ENCODE data around the gene LRRC59.
A peak's percentile ranks its signal among the peaks of the same experiment; 100 is the strongest.
"Not testable (repeated sequence)": the region's sequence is repeated elsewhere in the genome, so short reads cannot be mapped to it uniquely, and the experiment has no call there.

The LRRC59 gene

DNA sequence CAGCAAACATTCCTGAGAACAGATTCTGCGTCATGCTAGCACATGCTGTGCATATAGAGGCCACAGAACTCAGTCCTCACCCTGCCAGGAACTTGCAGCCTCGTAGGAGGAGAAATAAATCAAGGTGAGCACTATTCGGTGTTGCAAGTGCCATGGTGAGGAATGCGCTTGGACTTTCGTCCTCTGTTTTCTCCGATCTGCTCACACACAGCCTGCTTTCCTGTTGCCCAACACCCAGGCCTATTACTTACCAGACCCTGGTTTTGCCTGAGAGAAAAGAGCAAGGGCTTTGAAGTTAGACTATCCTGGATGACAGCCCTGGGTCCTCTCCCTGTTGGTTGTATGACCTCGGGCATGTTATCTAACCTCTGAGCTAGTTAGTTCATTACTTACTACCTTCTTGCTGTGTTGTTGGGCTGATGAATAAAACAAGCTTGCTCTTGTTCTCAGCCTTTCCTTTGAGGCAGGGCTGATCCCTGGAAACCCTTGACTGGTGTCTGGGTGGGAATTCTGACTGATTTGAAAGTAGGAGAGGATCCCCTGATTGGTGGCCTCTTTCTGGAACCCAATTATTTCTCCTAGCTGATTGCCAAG is 31.6 kb upstream of the LRRC59 start:
- TF ChIP-seq CTCF (IDR thresholded peaks at IDR 0.05; ENCODE audit: low read length, missing control alignments) = no peak

DNA sequence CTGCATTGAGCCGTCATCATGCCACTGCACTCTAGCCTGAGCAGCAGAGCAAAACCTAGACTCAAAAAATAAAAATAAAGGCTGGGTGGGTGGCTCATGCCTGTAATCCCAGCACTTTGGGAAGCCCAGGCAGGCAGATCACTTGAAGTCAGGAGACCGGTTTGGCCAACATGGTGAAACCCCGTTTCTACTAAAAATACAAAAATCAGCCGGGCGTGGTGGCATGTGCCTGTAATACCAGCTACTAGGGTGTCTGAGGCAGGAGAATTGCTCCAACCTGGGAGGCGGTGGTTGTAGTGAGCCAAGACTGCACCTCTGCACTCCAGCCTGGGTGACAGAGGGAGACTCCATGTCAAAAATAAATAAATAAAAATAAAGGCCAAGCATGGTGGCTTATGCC is 30.8 kb upstream of the LRRC59 start:
- DNase-seq (ENCODE audit: low read depth); H3K4me3 ChIP-seq (replicated peaks; ENCODE audit: low read depth, low read length): not testable (repeated sequence)

More for the DNA sequence above, 31.6 kb upstream of the LRRC59 start:
- DNase-seq (ENCODE audit: low read depth) = no peak
- no peak overlapping the region for H3K4me3 ChIP-seq (replicated peaks; ENCODE audit: low read depth, low read length)

- TF ChIP-seq CTCF (IDR thresholded peaks at IDR 0.05; ENCODE audit: low read length, missing control alignments) = peak; percentile 18
- peak; percentile 31 for DNase-seq (ENCODE audit: low read depth)
- H3K4me3 ChIP-seq (replicated peaks; ENCODE audit: low read depth, low read length) = peak overlapping the region; percentile 68
These were observed 29.8 kb upstream of the LRRC59 start for GRCh38 chr17:50426814-50427787.

DNA sequence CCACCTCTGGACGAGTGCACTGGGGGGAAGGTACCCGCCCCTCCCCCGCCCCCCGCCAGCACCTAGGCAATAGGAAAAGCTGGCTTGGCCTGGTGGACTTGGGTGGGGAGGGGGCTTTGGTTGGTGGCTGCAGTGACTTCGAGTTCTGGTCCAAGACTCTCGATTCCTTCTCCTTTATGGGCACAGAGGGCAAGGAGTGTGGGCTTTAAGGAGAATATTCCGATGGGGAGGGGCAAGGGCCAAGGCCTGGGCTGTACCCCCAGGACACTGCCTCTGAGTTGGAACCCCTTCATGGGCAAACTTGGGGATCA is 29.1 kb upstream of the LRRC59 start:
- peak overlapping the region; percentile 68 for H3K4me3 ChIP-seq (replicated peaks; ENCODE audit: low read depth, low read length)
- DNase-seq (ENCODE audit: low read depth) = no peak
- TF ChIP-seq CTCF (IDR thresholded peaks at IDR 0.05; ENCODE audit: low read length, missing control alignments) = no peak

- peak; percentile 40 for DNase-seq (ENCODE audit: low read depth)
- TF ChIP-seq CTCF (IDR thresholded peaks at IDR 0.05; ENCODE audit: low read length, missing control alignments) = no peak
- peak within 1 kb of the TSS; percentile 68 for H3K4me3 ChIP-seq (replicated peaks; ENCODE audit: low read depth, low read length)
These were observed 28.6 kb upstream of the LRRC59 start, which contains the start of gene ACSF2 for GRCh38 chr17:50425682-50426471. TSS of gene ACSF2 (plus strand) at chr17:50426218. CDS start at chr17:50426262, 44 bp downstream.

DNA sequence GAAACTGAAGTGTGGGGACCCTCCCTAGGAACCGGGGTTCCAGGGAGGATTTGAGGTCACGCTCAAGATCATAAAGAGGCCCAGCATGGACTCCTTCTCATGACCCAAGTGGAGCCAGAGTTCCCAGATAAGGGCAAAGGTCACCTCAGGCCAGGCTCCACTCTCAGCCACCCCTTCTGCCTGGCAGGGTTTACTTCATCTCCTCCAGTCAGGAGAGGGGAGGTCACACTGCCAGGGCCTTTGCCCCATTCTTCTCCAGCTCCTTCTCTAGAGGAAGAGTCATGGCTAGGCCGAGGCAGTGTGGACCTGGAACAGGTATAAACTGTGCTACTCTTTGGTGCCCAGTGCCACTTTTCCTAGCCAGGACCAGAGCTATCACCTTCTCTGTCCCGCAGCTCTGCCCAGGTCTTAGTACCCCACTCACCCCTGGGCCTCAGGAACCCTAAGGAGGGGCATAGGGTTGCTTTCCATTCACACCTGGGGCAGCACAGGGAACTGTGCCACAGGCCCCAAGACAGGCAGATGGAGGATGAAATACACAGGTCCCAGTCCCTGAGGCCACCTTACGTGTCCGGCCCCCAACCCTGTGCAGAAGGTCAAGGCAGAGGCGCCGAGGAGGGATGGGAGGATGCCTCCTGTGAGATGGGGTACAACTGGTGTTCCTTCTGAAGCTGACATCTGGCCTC is 27.8 kb upstream of the LRRC59 start:
- TF ChIP-seq CTCF (IDR thresholded peaks at IDR 0.05; ENCODE audit: low read length, missing control alignments) = no peak
- H3K4me3 ChIP-seq (replicated peaks; ENCODE audit: low read depth, low read length) = peak overlapping the region; percentile 68

More for the DNA sequence above, 27.8 kb upstream of the LRRC59 start:
- no peak for DNase-seq (ENCODE audit: low read depth)

Measured in fibroblast of pulmonary artery (primary cell).